ENCODE results near the gene CPLANE2.
A peak's percentile ranks its signal among the peaks of the same experiment; 100 is the strongest.
"Not testable (repeated sequence)": the region's sequence is repeated elsewhere in the genome, so short reads cannot be mapped to it uniquely, and the experiment has no call there.

CPLANE2 gene

DNA sequence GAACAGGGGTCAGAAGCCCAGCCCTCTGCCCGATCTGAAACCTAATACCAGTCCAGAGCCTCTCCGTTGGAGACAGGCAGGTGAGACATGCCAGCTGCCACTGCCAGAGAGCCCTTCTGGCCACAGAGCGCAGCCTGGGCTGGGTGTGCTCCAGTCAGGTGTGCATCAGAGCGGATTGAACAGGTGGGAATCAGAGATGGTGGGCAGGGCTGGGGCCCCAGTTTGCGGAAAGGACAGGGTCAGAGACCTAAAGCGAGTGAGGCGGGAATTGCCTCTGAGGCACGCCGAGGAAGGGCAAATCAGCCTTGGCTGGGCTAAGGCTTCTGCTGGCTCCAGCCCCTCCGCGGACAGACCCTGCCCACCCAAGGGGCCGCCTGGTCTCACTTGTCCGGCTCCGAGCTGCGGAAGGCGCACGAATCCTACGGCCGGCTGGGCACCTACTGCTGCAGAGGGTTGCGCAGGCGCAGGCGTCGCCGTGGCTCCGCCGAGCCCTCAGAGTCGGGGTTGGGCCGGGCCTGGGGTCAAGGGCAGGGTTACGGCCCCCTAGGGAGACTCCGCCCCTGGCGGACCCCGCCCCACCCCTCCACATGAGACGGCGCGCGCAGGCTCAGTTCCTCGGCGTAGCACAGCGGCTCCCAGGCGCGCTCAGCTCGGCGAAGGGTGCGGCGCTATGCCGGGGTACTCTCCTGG lies 10.3 kb downstream of the CPLANE2 start:
- DNase-seq, result no peak

DNA sequence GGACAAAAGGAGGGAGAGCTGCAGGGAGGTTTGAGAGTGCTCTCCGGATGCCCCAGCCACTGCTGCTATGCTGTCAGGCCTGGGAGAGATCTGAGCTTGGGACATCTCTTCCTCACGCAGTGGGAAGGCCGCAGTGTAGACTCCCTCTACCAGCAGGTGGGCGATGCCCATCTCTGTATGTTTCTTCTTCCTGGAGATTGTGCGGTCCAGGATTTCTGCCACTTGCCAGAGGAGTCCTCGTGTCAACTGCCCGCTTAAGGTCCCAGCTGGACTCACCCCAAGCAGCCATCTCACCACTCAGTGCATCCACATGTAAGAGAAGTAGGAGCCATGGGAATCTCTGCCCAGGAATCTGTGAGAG lies 10.9 kb downstream of the CPLANE2 start:
- DNase-seq, result no peak

DNA sequence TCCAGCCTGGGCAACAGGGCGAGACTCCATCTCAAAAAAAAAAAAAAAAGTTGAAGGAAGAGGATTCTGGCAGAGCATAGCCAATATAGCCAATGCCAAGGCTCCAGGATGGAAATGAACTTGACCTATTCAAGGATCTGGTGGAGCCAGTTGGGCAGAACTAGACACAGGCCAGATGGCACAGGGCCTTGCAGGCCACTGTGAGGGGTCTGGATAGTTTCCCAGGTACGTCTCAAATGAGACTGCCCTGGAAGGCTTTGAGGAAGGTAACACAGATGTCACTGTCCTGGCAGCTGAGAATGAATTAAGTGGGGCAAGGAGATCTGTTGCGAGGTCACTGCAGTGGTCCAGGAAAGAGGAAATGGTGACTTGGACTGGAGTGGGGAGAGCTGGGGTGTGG lies 12.5 kb downstream of the CPLANE2 start:
- no peak for DNase-seq

DNA sequence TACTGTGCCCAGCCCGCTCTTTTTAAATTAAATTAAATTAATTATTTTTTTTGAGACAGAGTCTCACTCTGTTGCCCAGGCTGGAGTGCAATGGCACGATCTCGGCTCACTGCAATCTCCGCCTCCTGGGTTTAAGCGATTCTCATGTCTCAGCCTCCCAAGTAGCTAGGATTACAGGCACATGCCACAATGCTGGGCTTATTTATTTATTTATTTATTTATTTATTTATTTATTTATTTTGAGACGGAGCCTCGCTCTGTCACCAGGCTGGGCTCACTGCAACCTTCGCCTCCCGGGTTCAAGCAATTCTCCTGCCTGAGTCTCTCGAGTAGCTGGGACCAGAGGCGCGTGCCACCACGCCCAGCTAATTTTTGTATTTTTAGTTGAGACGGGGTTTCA lies 14.3 kb downstream of the CPLANE2 start:
- not testable (repeated sequence) for DNase-seq

DNA sequence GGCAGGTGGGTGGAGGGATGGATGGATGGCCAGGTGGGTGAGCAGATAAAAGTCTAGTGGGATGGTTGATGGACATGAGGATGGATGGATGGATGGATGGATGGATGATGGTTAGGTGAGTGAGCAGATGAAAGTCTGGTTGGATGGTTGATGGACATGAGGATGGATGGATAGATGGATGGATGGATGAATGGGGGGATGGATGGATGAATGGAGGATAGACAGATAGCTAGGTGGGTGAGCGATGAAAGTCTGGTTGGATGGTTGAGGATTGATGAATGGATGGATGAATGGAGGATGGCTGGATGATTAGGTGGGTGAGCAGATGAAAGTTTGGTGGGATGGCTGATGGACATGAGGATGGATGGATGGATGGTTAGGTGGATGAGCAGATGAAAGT lies 15.5 kb downstream of the CPLANE2 start:
- no peak for DNase-seq

DNA sequence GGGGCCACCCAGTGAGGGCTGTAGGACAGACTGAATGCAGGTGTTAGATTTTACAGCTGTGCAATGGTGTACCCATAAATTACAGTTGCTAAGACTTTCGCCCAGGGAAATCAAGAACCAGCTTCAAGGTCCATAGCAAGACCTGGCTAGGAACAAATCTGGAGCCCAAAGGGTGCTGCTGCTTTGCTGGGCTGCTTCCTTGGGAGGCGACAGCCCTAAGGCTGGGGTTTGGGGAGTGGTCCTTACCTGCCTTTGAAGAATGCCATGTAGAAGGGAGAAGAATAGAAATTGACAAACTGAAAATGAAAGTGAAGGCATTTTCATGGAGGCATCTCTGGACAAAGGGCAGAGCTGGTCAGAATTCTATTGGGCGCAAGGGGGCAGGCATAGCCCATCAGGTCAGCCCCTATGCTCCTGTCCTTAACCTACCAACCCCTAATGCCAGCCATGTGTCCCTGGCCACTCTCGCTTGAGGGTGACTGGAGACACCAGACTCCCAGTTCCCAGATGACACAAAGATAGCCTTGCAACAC lies 16.9 kb downstream of the CPLANE2 start:
- no peak for DNase-seq

DNA sequence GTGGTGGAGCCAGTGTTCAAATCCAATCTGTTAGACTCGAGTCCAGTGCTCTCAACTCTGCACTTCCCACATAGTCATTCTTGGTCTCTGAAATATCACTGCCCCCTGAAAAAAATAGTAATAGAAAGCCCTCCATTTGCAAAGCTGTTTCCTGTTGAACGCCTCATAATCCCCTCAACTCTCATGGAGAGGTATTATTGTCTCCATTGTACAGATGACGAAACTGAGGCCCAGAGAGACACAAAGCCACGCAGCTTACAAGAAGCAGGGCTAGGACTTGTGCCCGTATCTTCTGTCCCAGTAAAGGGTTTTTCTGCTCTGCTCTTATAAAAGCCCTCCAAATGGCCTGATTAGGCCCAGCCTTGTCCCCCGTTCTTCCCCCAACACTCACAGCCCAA lies 18.3 kb downstream of the CPLANE2 start:
- no peak for DNase-seq

DNA sequence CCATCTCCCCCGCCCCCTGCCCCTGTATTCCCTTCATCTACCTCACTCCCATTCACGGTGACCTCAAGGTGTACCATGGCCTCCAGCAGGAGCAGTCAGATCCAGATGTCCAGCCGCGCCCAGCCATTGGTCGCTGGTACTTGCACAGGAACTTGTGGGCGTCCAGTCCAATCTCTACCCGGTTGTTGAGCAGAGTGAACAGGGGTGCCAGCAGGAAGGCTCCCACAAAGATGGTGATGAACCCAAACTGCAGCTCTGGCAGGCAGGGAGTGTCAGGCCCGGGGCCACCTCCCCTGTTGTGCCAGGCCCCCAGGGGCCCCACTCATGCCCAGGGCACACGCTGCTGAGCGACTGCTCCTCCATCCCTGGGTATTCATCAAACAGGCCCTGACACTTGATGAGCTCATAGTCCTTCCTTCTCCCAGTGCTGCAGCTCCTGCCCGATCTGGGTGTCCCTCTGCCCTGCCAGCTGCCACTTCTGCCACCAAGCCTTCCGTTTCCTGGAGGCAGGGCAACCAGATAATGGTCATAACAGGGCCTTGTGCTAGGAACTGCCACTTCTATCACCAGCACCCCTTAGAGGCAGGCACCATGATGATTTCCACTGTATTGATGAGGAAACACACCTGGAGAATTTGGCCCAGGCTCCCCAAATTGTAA lies 18.8 kb downstream of the CPLANE2 start:
- DNase-seq, result no peak

DNA sequence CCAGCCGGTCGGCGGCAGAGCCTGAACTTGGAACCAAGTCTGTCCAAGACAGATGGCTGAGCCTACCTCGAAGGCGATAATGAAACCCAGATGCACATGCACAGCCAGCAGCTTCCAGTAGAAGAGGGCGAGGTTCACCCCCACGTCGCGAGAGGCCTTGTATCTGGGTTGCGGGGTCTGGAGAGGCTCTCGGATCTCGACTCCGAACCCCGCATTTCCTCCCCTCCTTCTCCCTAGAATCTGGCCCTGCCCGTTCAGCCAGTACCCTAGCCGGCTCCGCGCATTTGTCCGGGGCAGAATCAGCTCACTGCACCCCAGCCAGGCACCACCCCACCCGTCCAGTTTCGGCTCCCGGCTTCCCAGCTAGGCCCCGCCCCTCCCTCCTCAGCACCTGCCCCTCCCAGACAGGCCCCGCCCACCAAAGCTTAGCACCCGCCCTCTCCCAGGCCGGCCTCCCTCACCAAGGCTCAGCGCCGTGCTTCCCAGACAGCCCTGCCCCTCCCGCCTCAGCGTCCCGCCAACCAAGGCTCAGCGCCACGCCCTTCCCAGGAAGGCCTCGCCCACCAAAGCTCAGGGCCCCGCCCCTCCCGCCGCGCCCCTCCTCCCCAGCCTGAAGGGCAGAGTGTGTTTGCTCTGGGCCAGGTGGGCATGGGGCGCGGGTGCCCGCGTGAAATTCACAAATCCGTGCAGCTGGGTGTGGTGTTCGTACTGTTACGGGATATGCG lies 19.8 kb downstream of the CPLANE2 start:
- DNase-seq, result peak; percentile 85

DNA sequence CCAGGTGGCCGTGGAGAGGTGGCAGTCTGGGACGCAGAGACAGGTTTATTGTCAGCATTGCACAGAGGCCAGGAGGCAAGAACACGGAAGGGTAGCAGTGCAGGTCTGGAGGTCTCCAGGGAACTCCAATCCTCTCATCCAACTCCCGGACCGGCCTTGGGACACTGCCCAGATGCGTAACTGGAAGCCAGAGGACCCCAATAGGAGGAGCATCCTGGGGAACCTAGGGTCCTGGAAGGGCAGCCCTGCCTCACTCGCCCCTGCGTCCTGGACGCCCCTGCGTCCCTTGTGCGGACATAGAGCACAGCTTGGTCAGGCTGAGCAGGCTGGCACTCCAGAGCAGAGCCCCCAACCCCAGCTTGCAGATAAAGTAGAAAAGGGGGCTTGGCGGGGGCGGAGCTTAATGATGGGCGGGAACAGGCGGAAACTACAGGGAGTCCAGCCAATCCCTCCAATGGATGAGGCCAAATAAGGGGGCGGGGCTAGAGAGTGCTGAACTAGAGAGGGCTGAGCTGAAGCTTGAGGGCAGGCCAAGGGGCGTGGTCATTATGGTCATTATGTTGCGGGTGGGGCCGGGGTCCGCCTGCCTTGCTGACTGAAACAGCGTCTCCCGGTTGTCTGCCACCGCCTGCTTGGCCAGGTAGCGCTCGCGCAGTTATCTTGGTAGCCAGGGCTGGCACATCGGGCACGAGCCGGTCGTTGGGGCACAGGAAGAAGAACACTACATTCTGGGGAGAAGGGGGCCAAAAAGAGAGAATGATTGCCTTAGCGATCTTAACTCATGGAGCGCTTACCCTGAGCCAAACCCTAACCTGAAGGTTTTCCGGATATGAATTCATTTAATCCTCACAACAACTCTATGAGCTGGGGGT lies 20.9 kb downstream of the CPLANE2 start:
- DNase-seq, result peak; percentile 91

DNA sequence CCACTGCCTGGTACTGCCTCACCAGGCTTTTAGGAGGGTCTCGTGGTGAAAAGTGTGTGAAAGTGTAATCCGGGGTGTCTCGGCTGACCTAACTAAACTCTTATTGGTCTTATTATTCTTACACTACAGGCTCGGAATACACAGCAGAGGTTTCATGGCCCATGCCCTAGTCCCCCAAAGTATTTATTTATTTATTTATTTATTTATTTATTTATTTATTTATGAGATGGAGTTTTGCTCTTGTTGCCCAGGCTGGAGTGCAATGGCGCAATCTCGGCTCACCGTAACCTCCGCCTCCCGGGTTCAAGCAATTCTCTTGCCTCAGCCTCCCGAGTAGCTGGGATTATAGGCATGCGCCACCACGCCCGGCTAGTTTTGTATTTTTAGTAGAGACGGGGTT lies 21.7 kb downstream of the CPLANE2 start:
- DNase-seq, result not testable (repeated sequence)

DNA sequence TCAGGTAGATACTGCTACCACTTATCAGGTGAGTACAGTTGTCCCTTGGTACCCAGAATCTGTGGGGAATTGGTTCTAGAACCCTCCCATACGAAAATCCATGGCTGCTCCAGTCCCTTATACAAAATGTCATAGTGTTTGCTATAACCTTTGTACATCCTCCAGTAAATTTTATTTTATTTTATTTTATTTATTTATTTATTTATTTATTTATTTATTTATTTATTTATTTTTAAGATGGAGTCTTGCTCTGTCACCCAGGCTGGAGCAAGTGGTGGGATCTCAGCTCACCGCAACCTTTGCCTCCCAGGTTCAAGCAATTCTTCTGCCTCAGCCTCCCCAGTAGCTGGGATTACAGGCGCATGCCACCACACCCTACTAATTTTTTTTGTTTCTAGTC lies 23.4 kb downstream of the CPLANE2 start:
- not testable (repeated sequence) for DNase-seq

DNA sequence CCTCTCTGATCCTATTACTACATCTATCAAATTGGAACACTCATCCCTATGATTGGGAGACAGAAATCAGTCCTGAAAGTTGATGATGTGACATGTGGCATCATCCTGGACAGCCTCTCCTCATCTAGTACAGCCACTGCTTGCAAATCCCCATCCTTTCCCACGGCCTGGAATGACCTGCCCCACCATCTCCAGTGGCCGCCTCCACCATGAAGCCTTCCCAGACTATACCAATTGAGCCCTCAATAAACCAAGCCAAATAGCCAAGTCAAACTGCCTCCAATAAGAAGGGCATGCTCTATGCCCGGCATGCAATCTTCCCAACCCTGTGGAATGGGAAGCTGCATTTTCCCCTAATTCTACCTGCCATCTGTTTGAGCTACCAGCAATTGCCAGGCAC lies 24.0 kb downstream of the CPLANE2 start:
- peak; percentile 68 for DNase-seq

DNA sequence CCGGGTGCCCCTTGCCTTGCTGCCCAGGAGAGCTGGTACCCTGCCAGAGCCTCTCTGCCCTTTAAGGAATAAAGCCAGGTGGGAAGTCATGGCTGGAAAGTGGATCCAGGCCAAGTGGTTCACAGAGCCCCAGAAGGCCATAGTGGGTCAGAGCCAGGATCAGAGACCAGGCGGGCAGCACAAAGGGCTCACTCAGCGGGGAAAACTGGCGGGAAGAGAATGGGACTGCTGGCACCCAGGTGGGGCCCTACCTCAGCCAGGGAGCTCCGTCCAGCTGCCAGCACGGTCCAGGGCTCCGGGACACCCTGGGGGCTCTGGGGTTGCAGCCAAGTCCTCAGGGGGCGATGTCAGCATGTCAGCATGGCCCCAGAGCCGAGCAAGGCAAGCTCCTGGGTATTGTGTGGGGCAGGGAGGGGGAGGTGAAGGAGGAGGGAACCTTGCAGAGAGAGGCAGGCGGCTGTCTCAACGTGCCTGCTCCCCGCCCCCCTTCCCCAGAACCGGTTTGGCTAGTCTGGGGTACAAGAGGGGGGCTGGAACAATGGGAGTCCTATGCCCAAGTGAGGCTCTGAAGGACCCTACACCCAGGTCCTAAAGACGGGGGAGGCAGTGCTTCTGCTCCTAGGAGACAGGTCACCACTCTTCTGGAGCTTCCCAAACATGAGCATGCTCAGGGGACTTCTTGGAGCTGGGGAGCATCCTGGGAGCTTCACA lies 24.6 kb downstream of the CPLANE2 start, which contains the start of gene ARHGEF19:
Gene ARHGEF19, minus strand, starts transcription at position 402 of the 711 bp plus-strand sequence. CDS start 3,598 bp downstream, outside the sequence.
- DNase-seq, result peak; percentile 79

DNA sequence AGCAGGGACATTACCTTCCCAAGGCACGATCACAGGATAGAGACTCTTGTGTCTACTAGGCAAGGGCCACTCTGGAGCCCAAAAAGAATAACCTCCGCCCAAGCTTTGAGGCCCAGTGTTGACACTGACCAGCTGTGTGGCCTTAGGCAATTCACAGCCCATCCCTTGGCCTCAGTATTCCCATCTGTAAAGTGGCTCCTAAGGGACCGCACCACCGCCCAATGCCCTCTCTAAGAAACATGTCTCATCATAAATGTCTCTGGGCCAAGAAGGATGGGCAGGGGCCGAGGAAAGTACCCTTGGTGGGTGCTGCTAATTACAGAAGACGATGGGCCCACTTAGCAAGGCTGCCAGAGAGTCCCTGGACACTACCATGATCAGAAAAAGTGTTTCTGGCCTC lies 25.2 kb downstream of the CPLANE2 start:
- no peak for DNase-seq

DNA sequence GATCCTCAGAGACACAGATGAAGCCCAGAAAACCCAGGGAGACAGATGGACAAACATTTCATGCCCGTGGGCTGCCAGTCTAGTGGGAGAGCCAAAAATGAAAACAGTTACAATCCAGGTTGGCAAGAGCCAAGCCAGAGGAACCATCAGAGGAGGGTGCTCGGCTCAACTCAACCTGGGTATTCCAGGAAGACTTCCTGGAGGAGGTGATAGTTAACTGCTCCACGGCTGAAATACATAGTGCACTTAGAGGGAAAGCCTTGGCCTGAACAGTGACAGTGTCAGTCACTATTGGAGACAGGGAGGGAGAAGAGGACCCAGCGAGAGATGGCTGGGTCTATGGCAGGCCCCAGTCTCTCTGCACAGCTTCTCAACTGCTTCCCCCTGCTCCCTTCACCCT lies 26.4 kb downstream of the CPLANE2 start:
- DNase-seq, result no peak

DNA sequence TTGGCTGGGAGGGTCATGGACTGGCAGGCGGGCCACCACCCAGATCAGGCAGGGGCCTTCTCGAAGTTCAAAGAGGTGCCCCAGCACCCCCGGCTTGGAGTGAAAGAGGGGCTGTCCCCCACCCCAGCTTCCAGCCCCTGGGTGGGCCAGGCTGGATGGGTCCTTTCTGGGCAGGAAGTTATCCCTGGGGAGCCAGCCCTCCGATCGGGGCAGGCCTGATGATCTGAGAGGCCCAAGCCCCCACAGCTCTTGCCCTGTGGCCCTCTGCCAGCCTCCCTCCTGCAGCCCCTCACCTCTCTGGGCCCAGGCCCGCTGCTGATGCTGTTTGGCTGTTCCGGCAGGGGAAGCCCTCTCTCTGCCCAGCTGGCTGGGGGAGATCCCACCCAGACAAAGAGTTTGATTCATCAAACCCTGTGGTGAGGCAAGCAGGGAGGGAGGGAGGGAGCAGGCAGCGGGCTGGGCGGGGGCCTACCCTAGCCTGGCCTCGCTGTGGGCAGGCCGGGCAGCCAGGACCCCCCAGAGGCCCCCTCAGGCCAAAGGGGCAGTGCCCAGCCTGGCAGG lies 27.1 kb downstream of the CPLANE2 start:
- no peak for DNase-seq

DNA sequence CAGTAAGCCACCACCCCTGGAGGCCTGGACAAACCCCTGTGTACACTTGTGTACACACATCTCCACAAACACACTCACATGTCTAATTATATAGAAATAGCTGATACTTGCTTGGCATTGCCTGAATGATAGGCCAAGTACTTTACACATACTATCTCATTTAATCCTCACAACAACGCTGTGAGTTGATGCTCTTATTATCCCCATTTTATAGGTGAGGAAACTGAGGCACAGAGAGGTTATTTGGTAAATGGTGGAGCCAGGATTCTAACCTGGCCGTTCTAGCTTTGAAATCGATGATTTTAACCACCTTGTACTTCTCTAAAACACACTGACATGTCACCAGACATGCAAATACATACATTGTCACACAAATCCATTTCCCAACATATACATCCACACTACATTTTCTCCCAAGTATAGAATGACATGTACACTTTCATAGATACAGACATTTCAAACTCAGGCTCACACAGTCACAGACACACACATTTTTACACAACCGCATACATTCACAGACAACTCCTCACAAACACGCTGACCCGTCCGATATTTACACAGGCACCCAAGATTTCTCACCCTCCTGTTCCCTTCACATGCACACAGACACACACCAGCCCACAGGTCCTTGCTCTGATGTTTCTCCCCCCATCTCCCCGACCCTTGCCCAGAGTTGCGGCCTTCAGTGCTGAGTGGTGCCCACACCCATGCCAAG lies 27.7 kb downstream of the CPLANE2 start:
- DNase-seq, result no peak

DNA sequence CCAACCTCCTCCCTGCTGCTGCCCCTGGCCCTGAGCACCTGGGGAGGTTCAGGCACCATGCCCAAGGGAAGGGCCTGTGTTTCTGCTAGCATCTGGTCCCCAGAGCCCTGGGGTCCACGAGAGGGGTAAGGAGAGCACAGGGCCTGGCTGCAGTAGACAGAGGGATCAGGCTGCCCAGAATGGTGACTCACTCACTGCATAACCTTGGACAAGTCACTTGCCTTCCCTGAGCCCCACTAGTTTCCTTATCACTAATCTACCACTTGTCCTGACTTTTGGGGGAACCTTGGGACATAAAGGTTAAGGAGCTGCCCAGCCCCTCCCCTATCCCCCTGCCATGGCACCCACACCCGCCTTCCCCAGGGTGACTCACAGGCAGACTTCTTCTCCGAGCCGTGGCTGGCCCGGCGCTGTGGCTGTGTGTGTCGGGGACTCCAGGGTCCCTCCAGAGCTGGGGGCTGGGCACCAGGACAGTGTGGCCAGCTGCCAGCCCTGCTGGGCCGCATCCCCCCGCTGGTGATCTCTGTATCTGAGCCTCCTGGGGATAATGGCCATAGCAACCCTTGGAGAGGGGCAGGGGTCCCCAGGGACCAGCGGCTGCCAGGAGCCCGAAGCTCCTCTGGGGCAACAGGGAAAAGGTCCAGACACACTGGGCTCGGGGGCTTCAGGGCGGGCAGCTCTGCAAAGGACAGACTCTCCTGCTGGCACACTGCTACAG lies 28.6 kb downstream of the CPLANE2 start:
- no peak for DNase-seq
